Natural killer cell (primary cell): Measurements from ENCODE around the gene CASK. TPM values are rescaled to one million over a fixed set of nuclear protein-coding genes. Genes with fewer than 3 reads are reported as not detected.

ENCODE experiments used
- ATAC-seq, 3 donors: fragments of 150-1000 bp in 2 of 3; fragments of 200-7000 bp in 1 of 3; cut with Tn5 transposase; 1 replicate in 1 of 3; 2 replicates in 2 of 3; pipeline ENCODE4 v1.10.0; 2021; ENCODE audit warnings: mild to moderate bottlenecking in 2 of 3, moderate library complexity in 2 of 3
- DNase-seq, 2 donors: peaks; one replicate each; pipeline versions ENCODE4 v3.0.0 to v3.0.0-alpha.2; 2013 to 2021; ENCODE audit warnings: mixed read lengths in 1 of 2
- H3K27ac ChIP-seq: one replicate; pipeline ENCODE4 v1.5.1; 2013; ENCODE audit warnings: mild to moderate bottlenecking, low read length
- H3K27me3 ChIP-seq: one replicate; pipeline ENCODE4 v1.6.1; 2013; ENCODE audit warnings: low read length; ENCODE audit not compliant: control insufficient read depth, insufficient read depth
- H3K36me3 ChIP-seq: one replicate; pipeline ENCODE4 v1.6.1; 2013; ENCODE audit warnings: low read length; ENCODE audit not compliant: control insufficient read depth, insufficient read depth
- H3K4me1 ChIP-seq: one replicate; pipeline ENCODE4 v1.6.1; 2013; ENCODE audit warnings: low read length; ENCODE audit not compliant: control insufficient read depth, insufficient read depth
- H3K4me3 ChIP-seq: one replicate; pipeline ENCODE4 v1.5.1; 2013; ENCODE audit warnings: low read length
- H3K9me3 ChIP-seq: one replicate; pipeline ENCODE4 v1.6.1; 2013; ENCODE audit warnings: low read length; ENCODE audit not compliant: control insufficient read depth, insufficient read depth
- H3K27ac Mint-ChIP-seq, 2 donors: one replicate each; pipeline ENCODE4 v1.8.0; 2022; ENCODE audit warnings: mild to moderate bottlenecking in 2 of 2, mixed read lengths in 2 of 2, moderate library complexity in 1 of 2
- H3K27me3 Mint-ChIP-seq, 2 donors: one replicate each; pipeline ENCODE4 v1.8.0; 2022; ENCODE audit warnings: low read depth in 2 of 2, mixed read lengths in 2 of 2
- H3K36me3 Mint-ChIP-seq: one replicate; pipeline ENCODE4 v1.8.0; 2022; ENCODE audit warnings: mixed read lengths
- H3K4me1 Mint-ChIP-seq, 2 donors: one replicate each; pipeline ENCODE4 v1.8.0; 2022; ENCODE audit warnings: mixed read lengths in 2 of 2
- H3K4me3 Mint-ChIP-seq: one replicate; pipeline ENCODE4 v1.8.0; 2022; ENCODE audit warnings: mild to moderate bottlenecking, moderate library complexity, mixed read lengths
- H3K9me3 Mint-ChIP-seq, 2 donors: one replicate each; pipeline ENCODE4 v1.8.0; 2022; ENCODE audit warnings: mixed read lengths in 2 of 2
- WGBS: methylation state at CpG from one replicate; pipeline ENCODE4 v1.1.7; 2013; ENCODE audit warnings: missing lambda C conversion rate; ENCODE audit not compliant: insufficient coverage; 5-methylcytosine and 5-hydroxymethylcytosine counted together
- intact Hi-C: fragments of 100-400 bp; cut with micrococcal nuclease; formaldehyde crosslinking; loops from one replicate; pipeline ENCODE4 v1.14.2; 2022
- total RNA-seq, 4 donors: library from RNA; stranded (reverse); fragments of 120-200 nt in 1 of 4; gene quantifications; one replicate each; pipeline versions ENCODE4 v1.2.3 to v1.2.4, GENCODE V29; 2013 to 2022
- TF ChIP-seq, protein P1 (sequence below): fragments of 200-600 bp; IDR thresholded peaks from one replicate; pipeline ENCODE4 v1.8.0; 2022; ENCODE audit warnings: antibody characterized with exemption

Gene CASK
- total RNA-seq, 3 donors from 2014 or later (not counting 1 experiment from before 2014, with no cell fraction given), result 23.5 to 27.9 (median 25.6) TPM

DNA sequence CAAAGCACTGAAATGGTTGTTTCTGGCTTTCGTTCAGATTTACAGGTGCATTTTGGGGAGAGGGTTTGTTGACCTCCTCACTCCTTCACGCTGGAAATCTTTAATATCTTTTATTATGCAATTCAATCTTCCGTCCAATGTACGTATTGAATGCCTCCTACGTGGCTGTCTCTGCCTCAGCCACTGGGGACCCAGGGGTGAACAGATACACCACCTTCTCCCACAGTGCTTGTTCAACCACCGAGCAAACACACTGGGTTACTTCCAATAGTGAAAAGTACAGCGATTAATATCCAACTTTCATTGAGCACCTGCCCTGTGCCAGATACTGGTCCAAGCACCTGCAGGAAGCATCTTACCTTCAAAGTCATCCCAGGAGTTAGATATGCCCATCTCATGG, 424.2 kb downstream of the CASK start:
- no peaks in the 10 kb centered on the region for H3K4me1 Mint-ChIP-seq
- Histone ChIP-seq H3K27me3 (no peaks in the 10 kb centered on the region), H3K36me3 (no peaks in the 10 kb centered on the region), H3K4me3 (no peak overlapping the region), H3K4me1 (no peaks in the 10 kb centered on the region), H3K9me3 (no peaks in the 10 kb centered on the region), H3K27ac (no peak overlapping the region)
- no peaks in the 10 kb centered on the region for H3K36me3 Mint-ChIP-seq
- peaks cover 4 to 12% of the 10 kb centered on the region in 2 donors for H3K27me3 Mint-ChIP-seq
- ATAC-seq (no peak), DNase-seq (no peak)
- intact Hi-C loops, result no loop called here
- H3K9me3 Mint-ChIP-seq, result no peaks in the 10 kb centered on the region
- no peak overlapping the region for H3K4me3 Mint-ChIP-seq
- WGBS, result 89% methylated on average over 7 of the region's 7 CpGs
- no peak overlapping the region for H3K27ac Mint-ChIP-seq
- TF ChIP-seq, protein P1, sequence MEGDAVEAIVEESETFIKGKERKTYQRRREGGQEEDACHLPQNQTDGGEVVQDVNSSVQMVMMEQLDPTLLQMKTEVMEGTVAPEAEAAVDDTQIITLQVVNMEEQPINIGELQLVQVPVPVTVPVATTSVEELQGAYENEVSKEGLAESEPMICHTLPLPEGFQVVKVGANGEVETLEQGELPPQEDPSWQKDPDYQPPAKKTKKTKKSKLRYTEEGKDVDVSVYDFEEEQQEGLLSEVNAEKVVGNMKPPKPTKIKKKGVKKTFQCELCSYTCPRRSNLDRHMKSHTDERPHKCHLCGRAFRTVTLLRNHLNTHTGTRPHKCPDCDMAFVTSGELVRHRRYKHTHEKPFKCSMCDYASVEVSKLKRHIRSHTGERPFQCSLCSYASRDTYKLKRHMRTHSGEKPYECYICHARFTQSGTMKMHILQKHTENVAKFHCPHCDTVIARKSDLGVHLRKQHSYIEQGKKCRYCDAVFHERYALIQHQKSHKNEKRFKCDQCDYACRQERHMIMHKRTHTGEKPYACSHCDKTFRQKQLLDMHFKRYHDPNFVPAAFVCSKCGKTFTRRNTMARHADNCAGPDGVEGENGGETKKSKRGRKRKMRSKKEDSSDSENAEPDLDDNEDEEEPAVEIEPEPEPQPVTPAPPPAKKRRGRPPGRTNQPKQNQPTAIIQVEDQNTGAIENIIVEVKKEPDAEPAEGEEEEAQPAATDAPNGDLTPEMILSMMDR, result no peak

DNA sequence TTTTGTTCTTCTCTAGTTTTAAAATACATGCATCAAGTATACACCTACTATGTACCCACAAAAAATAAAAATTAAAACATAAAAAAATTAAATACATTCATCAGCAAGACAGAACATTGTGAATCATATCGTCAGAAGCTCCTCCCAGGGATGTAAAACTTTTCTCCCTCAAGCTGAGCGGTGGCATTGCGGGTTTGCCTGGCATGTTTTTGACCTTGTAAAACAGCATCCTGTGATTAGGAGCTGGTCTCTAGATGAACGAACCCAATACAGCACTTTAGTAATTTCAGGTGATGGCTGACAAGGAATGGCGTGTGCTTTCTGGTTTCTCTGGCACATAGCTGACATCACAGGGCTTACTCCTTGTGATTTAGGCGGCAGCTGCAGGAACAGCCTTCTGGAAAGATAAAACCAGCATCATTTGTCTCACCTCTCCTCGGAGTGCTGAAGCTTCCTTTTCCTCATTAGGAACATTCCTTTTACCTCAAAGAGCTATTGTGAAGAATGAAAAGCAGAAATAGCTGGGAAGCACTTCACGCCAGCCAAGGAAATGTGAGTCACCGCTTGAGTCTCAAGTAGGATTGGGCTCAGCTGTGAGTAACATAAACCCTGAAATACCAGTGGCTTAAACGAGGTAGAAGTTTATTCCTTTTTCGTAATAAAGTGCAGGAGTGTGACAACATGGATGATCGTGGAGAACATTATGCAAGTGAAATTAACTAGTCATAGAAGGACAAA, 431.9 kb downstream of the CASK start:
- ATAC-seq (no peak), DNase-seq (no peak)
- Histone ChIP-seq H3K4me3 (no peak overlapping the region), H3K9me3 (no peaks in the 10 kb centered on the region), H3K36me3 (no peaks in the 10 kb centered on the region), H3K4me1 (no peaks in the 10 kb centered on the region), H3K27me3 (no peaks in the 10 kb centered on the region), H3K27ac (no peak overlapping the region)
- Mint-ChIP-seq H3K4me1 (no peaks in the 10 kb centered on the region), H3K36me3 (no peaks in the 10 kb centered on the region), H3K27me3 (peaks cover 0 to 4% of the 10 kb centered on the region in 2 donors), H3K9me3 (no peaks in the 10 kb centered on the region), H3K27ac (no peak overlapping the region), H3K4me3 (no peak overlapping the region)
- TF ChIP-seq, protein P1, result no peak
- WGBS, result 84% methylated on average over 11 of the region's 12 CpGs
- intact Hi-C loops, result no loop called here

DNA sequence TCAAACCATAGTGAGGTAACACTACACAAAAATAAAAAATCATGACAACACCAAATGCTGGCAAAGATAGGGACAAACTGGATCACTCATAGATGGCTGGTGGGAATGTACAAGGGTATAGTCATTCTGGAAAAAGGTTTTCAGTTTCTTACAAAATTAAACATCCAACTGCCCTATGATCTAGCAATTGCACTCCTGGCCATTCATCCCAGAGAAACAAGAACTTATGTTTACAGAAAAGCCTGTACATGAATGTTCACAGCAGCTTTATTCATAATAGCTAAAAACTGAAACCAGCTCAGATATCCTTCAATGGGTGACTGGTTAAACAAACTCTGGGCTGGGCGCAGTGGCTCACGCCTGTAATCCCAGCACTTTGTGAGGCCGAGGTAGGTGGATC, 432.9 kb downstream of the CASK start:
- Mint-ChIP-seq H3K27me3 (no peaks in the 10 kb centered on the region), H3K4me3 (no peak overlapping the region), H3K36me3 (no peaks in the 10 kb centered on the region), H3K9me3 (no peaks in the 10 kb centered on the region), H3K4me1 (no peaks in the 10 kb centered on the region), H3K27ac (no peak overlapping the region)
- no peaks in the 10 kb centered on the region for H3K4me1 ChIP-seq
- 87% methylated on average over 3 of the region's 3 CpGs for WGBS
- no peak for DNase-seq
- no peak overlapping the region for H3K4me3 ChIP-seq
- no peaks in the 10 kb centered on the region for H3K9me3 ChIP-seq
- intact Hi-C loops, result no loop called here
- no peaks in the 10 kb centered on the region for H3K27me3 ChIP-seq
- ATAC-seq, result no peak
- no peak overlapping the region for H3K27ac ChIP-seq
- TF ChIP-seq, protein P1, result no peak
- H3K36me3 ChIP-seq, result no peaks in the 10 kb centered on the region
